Measurements from ENCODE around the gene NCSTN. TPM values are rescaled to one million over a fixed set of nuclear protein-coding genes. Genes with fewer than 3 reads are reported as not detected.

NCSTN gene
- polyA plus RNA-seq, 4 donors: 141 to 159 (median 155) TPM

DNA sequence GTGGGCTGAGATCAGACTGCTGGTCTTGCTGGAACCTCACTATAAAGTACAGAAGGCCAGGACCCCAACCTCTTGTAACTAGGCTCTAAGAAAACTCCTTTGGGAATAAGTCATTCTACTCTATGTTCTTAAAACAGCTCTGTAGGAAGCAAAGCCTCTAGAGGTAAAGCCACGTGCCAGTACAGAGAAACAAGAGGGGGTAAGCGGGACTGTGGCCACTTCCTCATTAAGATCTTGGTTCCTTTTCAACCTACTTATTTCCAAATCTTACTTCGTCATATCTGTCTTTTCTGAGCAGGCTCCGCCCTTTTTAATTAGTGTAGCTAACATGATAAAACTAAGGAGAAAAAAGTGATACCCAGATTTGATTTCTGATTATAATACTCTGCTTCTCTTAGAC, 3.8 kb downstream of the NCSTN start:
- no peak for DNase-seq (ENCODE audit: low read depth in 4 of 4, low spot score in 2 of 4)

GRCh38 chr1:160351629-160352028, 8.4 kb downstream of the NCSTN start:
- no peak for DNase-seq (ENCODE audit: low read depth in 4 of 4, low spot score in 2 of 4)

DNA sequence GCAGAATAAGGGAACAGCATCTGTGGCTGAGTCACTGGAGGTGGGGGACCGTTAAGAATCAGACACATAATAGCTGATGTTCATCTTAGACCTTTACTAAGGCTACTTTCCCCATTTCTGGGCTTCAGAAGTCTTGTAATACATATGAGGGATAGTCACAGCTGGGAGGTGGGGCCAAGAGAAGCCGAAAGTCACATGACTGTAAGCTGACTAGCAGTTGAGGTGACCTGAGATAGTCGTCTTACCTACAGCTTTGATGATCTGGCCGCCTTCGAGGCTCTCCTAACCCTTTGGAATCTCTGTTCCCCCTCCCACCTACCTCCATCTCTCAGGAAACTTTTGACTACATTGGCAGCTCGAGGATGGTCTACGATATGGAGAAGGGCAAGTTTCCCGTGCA, 9.4 kb downstream of the NCSTN start:
- no peak for DNase-seq (ENCODE audit: low read depth in 4 of 4, low spot score in 2 of 4)

DNA sequence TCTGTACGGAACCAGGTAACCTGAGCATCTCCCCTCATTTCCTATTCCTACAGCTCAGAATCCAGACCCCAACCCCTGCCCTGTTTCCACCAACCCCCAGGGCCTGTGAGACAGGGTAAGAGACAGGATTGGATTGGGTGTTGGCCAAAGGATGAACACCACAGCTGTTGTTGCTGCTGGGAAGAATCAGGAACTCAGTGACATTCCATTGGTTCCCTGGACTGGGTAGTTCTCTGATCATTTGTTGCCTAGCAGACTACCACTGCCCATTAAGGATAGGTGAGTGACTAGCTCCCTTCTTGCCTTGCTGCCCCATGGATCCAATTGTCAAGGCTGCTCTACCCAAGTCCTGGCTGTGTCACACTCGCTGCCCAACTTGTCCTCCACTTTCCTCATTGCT, 10.0 kb downstream of the NCSTN start:
- DNase-seq (ENCODE audit: low read depth in 4 of 4, low spot score in 2 of 4): no peak

- DNase-seq (ENCODE audit: low read depth in 4 of 4, low spot score in 2 of 4): no peak
These were observed 11.3 kb downstream of the NCSTN start for GRCh38 chr1:160354388-160354985.

GRCh38 chr1:160357286-160358002, 14.3 kb downstream of the NCSTN start:
- no peak for DNase-seq (ENCODE audit: low read depth in 4 of 4, low spot score in 2 of 4)

DNA sequence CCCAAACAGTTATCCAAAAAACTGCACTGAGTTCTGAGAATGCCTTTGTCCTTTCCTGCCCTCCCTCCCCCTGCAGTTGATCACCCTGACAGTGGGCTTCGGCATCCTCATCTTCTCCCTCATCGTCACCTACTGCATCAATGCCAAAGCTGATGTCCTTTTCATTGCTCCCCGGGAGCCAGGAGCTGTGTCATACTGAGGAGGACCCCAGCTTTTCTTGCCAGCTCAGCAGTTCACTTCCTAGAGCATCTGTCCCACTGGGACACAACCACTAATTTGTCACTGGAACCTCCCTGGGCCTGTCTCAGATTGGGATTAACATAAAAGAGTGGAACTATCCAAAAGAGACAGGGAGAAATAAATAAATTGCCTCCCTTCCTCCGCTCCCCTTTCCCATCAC, 14.9 kb downstream of the NCSTN start:
- no peak for DNase-seq (ENCODE audit: low read depth in 4 of 4, low spot score in 2 of 4)

DNA sequence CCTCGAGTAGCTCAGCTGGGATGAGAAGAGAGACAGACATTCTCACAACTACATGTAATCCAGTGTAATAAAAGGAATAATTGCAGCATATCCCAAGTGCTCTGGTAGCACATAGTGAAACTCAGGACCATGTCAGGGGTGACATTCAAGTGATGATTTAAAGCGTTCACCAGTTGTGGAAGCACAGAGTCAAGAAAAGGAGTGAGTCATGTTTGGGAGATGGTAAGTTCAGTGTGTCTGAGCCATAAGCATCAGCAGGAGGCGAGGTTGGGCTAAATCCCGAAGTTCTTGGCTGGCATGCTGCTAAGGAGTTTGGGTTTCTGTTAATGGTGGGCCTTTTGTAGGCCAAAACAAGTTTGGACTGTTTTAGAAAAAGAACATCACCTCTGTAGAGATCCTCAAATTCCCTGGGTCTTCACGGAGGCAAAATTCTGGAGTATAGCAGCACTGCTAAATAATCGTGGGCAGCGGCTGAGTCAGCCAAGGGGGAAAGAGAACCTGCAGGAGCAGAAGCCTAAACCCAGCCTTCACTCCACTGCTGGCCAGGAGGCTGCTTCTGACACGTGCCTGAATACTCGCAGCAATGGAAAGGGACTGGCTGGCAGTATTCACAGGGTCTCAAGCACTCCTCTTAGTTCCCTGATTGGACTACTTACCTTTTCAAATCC, 16.5 kb downstream of the NCSTN start:
- no peak for DNase-seq (ENCODE audit: low read depth in 4 of 4, low spot score in 2 of 4)

- no peak for DNase-seq (ENCODE audit: low read depth in 4 of 4, low spot score in 2 of 4)
These were observed 17.1 kb downstream of the NCSTN start for GRCh38 chr1:160360227-160360695.

DNA sequence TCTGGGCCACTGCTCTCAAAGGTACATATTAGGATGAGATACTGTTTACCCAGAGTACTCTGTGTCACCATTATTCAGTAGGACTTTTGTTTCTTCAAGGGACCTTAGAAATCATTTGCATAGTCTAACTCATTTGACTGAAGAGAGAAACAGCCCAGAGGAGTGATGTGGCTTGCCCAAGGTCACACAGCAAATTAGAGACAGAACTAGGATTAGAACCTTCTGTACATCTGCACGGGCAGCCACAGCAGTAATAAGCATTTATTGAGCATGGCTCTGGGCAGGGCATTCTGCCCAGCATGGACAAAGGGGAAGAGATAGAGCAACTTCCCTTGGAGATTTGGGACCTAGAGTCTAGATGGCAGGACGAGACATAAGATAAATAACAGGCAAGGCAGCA, 18.0 kb downstream of the NCSTN start:
- DNase-seq (ENCODE audit: low read depth in 4 of 4, low spot score in 2 of 4): no peak

DNA sequence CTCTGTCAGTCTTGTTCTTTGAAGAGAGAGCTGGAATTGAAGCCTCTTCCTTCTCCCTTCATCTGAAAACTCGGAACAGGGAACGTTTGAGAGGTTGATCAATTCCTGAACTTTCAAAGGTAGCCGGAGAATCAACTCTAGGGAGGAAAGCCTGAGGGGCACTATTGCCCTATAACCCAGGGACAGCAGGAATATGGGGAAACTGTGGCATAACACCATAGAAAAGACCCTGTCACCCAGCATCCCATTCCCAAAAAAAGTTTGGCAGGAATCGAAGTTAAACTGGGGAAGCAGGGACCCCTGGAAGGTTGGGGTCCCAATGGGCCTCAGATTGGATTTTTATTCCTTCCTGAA, 18.6 kb downstream of the NCSTN start:
- no peak for DNase-seq (ENCODE audit: low read depth in 4 of 4, low spot score in 2 of 4)

DNA sequence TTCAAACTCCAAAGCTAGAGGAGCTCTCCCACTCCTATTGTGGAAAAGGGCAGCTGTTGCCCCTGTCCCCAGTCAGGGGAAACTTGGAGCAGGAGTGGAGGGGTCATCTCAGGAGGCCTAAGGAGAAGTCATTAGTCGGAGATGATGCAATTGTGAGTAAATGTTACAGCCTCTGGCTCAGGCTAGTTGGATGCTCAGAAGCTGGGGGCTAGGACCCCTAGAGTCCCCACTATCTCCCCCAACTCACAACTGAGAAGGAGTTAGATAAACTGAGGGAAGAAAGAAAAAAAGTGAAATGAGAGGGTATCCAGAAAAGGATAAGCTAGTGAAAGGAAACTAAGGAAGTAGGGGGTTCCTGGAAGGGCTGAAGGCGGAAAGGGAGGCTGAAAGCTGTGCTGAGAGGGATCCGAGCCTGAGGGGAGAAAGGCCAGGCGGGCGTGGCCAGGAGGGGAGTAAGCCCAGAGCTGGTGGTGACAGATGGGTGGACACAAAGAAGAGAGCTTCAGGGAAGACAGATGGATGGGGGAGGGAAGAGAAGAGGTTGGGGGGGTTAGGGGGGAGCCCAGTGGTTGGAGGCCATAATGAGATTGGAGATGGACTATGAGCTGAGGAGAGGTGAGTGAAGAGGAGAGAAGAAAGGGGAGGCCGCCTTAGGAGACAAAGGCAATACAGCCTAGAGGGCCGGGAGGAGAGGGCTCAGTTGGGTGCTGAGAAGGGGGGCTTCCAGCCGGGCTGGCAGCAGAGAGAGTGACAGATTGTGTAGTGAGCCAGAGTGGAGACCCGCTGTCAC, 19.2 kb downstream of the NCSTN start:
- DNase-seq (ENCODE audit: low read depth in 4 of 4, low spot score in 2 of 4): no peak

- no peak for DNase-seq (ENCODE audit: low read depth in 4 of 4, low spot score in 2 of 4)
These were observed 19.8 kb downstream of the NCSTN start for GRCh38 chr1:160363010-160363409.

DNA sequence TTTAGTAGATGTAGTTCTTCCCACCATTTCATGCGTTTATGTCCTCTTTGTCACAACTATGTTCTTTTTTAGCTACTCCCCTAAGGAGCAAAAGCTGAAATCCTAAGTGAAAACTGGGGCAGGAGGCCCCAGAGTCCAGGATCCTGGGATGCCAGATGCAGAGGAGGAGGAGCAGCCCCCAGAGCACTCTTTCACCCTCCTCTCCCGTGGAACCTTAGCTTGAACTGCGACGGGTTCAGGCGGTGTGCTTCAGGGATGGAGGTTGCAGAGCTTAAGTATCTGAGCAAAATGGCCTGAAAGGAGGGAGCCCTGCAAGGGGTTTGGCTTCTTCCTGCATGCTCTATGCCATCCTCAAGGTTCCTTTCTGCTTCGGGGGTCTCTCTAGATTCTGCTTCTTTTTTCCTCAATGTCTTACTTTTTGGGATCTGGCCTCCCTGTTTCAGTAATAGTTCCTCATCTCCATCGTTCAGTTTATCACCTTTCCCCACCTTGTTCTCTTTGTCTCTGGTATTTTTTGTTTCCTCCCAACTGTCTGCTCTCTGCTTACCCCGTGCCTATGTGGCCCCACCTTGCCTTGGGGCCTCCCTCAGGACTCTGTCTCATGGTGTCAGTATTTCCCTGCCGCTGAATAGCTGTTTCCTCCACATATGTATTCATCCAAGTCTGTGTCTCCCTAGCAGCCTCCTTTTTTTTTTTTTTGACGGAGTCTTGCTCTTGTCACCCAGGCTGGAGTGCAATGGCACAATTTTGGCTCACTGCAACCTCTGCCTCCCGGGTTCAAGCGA, 21.0 kb downstream of the NCSTN start:
- DNase-seq (ENCODE audit: low read depth in 4 of 4, low spot score in 2 of 4): no peak

DNA sequence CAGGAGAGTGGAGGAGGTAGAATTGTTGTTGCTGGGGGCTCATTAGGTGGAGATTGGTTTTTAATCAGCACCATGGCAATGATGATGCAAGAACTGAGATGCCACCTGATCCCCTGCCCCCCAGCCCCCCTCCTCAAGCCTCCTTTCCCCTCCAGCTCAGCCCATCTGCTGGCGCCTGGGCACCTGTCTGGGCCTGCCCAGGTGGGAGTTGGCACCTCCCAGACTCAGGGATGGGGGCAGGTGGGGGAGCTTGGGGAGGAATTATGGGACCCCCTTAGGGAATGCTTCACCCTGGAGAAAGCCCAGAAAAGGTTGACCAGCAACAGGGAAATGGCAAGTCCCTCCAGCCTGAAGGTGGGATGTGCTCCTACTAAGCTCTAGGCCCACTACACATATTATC, 22.1 kb downstream of the NCSTN start:
- no peak for DNase-seq (ENCODE audit: low read depth in 4 of 4, low spot score in 2 of 4)

DNA sequence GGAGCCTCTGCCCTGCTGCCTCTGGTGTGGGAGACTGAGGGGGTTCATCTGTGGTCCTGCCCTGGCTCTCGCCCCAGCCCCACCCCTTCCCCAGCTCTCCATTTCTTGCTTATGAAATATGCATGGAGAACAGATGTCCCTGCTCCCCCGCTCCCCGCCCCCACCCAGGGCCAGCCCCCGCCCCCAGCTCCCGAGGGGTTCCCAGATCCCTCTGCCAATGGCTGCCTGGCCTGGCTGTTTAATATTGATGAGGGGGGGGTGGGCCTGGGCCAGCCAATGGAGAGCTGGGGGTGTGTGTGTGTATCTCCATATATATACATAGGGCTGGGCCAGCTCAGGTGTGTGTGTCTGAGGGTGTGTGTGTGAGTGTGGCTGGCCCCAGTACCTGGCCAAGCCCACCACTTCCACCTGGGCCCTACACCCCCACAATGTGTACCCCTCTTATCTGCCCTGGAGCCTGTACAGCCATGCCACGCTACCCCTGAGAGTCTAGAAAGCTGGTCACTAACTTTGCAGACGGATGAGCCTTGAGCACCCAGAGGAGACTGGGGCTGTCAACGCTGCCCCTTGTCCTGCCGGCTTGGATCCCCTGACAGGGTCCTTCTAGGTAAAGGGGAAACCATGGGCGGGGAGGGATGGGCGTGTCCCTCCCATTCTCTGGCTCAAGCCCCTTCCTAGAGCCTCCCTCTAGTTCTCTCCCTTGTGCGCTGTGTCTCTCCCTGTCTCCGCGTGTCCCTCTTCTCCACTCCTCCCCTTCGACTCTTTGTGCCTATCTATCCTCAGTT, 23.7 kb downstream of the NCSTN start, which contains the start of gene NHLH1:
NHLH1 (plus strand) TSS at position 341 of the 785 bp plus-strand sequence. CDS start 3,661 bp downstream, outside the sequence.
- no peak for DNase-seq (ENCODE audit: low read depth in 4 of 4, low spot score in 2 of 4)

DNA sequence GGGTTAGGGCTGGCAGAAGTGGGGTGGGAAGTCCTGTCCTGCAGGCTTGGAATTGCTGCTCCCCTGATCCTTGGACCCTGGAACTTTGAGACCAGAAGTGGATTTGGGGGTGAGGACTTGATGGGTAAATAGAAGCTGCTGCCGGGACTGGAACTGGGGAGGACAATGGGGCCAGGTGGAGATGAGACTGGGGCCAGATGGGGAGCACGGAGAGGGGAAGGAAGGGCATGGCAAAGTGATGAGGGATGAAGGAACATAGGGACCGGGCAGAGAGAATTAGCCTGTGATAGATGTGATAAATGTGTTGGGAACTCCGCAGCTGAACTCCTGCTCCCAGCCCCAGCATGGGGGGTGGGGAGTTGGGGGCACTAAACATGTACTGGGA, 24.3 kb downstream of the NCSTN start:
- no peak for DNase-seq (ENCODE audit: low read depth in 4 of 4, low spot score in 2 of 4)

DNA sequence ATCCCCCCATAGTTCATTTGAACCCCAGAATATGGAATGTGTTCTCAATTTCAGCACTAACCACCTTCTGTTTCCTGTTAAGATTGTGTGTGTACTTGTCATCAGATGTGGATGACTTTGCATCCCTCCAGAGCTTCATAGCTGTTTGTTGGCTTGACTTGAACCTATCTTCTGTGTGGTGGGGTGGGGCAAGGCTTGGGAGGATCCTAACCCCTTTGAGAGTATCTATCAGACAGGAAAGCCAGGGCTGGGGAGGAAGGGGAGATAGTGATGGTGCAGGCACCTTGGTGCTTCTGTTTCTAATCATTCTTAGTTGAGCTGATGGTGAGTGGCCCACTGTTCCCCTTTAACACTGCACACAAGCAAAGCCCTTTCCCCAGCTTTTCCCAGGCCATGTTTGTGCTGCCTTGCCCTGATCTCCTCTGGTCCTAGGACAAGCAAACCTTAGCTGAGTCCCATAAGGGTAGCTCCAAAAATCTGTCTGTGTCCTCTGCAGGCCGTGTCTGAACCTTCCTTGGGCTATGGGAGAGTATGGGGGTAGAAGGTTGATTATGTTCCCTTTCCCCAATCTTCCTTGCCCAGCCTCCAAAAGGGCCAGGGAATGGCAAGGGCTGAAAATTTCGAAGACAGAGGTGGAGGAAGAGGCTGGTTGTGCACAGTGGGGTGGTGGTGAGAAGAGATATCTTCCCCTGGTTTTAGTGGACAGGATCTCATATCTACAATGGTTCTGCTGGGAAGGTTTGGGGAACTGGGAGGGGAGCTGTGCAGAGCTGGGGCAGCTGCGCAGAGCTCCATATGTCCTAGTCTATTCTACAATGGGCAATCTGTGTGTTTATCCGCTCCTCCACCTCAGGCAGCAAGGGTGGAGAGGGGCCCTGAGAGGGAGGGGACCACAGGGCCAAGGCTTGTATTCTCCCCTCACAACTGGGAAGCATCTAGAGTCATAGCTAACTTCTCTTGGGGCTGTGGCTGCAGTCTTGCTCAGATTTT, 25.0 kb downstream of the NCSTN start:
- DNase-seq (ENCODE audit: low read depth in 4 of 4, low spot score in 2 of 4): no peak
